Activated CD4-positive, alpha-beta memory T cell treated with anti-CD3 and anti-CD28 coated beads, Interleukin-2, amount 10 ng/mL, durations not matched to agents 7 days and 5 days (primary cell): ENCODE results near the gene ACTC1. TPM values are rescaled to one million over a fixed set of nuclear protein-coding genes. Genes with fewer than 3 reads are reported as not detected.

ENCODE experiments used
- CTCF ChIA-PET: fragments of 350-600 bp; sonication (Branson Sonifier 250); formaldehyde crosslinking; loops from one replicate; lab custom pipeline; 2021; ENCODE audit warnings: antibody characterized with exemption, inconsistent platforms; lab: Charles Lee
- POLR2A ChIA-PET: fragments of 350-600 bp; sonication (Branson Sonifier 250); formaldehyde crosslinking; loops from one replicate; lab custom pipeline; 2021; ENCODE audit warnings: antibody characterized with exemption; lab: Charles Lee
- DNase-seq: peaks from one replicate; pipeline ENCODE4 v3.0.0-alpha.2; 2020
- H3K27ac Mint-ChIP-seq: one replicate; pipeline ENCODE4 v1.8.0; 2021; ENCODE audit warnings: mild to moderate bottlenecking, mixed read lengths
- H3K27me3 Mint-ChIP-seq: one replicate; pipeline ENCODE4 v1.8.0; 2021; ENCODE audit warnings: mixed read lengths
- H3K36me3 Mint-ChIP-seq: one replicate; pipeline ENCODE4 v1.8.0; 2021; ENCODE audit warnings: low read depth, mixed read lengths
- H3K4me1 Mint-ChIP-seq: one replicate; pipeline ENCODE4 v1.8.0; 2021; ENCODE audit warnings: mixed read lengths
- H3K4me3 Mint-ChIP-seq: one replicate; pipeline ENCODE4 v1.8.0; 2021; ENCODE audit warnings: mild to moderate bottlenecking, mixed read lengths
- H3K9me3 Mint-ChIP-seq: one replicate; pipeline ENCODE4 v1.8.0; 2021; ENCODE audit warnings: mixed read lengths
- total RNA-seq, 2 experiments: library from RNA; stranded (reverse); gene quantifications; one replicate each; pipeline ENCODE4 v1.2.3, GENCODE V29; 2021

ACTC1 gene
- total RNA-seq, 2 experiments from 2014 or later = not detected

GRCh38 chr15:34793071-34793470, 2.3 kb downstream of the ACTC1 start:
- H3K27me3 Mint-ChIP-seq = peaks cover 67% of the 10 kb centered on the region
- no peaks in the 10 kb centered on the region for H3K9me3 Mint-ChIP-seq
- no peak overlapping the region for H3K4me3 Mint-ChIP-seq
- H3K36me3 Mint-ChIP-seq = no peaks in the 10 kb centered on the region
- CTCF ChIA-PET = no interaction called here
- H3K27ac Mint-ChIP-seq = no peak overlapping the region
- POLR2A ChIA-PET = no interaction called here
- DNase-seq = no peak
- no peaks in the 10 kb centered on the region for H3K4me1 Mint-ChIP-seq

- peaks cover 57% of the 10 kb centered on the region for H3K27me3 Mint-ChIP-seq
- no peak overlapping the region for H3K4me3 Mint-ChIP-seq
- H3K27ac Mint-ChIP-seq = no peak overlapping the region
- no peaks in the 10 kb centered on the region for H3K9me3 Mint-ChIP-seq
- H3K36me3 Mint-ChIP-seq = no peaks in the 10 kb centered on the region
- ChIA-PET CTCF (no interaction called here), POLR2A (no interaction called here)
- no peaks in the 10 kb centered on the region for H3K4me1 Mint-ChIP-seq
- no peak for DNase-seq
These were observed 3.6 kb downstream of the ACTC1 start for GRCh38 chr15:34791701-34792100.

- no peaks in the 10 kb centered on the region for H3K36me3 Mint-ChIP-seq
- no peak for DNase-seq
- no peaks in the 10 kb centered on the region for H3K4me1 Mint-ChIP-seq
- ChIA-PET POLR2A (no interaction called here), CTCF (no interaction called here)
- no peaks in the 10 kb centered on the region for H3K9me3 Mint-ChIP-seq
- peaks cover 45% of the 10 kb centered on the region for H3K27me3 Mint-ChIP-seq
- no peak overlapping the region for H3K27ac Mint-ChIP-seq
- no peak overlapping the region for H3K4me3 Mint-ChIP-seq
These were observed 5.2 kb downstream of the ACTC1 start for GRCh38 chr15:34790121-34790520.

DNA sequence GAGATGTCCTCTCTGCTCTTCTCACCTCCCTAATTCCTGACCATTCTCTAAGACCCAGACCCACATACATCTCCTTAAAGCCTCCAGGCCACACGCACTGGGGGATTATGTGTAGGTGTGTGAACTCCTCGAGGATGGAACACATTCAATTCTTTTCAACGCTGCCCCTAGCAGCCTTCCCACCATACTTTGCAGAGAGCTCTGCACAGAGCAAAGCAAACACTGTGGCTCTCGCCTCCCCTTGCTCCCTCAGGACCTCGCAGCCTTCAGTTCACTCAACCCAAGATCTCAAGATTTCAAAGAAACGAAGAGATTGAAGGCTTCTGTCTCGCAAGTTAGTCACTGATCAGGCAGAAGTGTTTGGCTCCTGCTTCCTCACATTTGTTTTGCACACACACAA, 6.0 kb downstream of the ACTC1 start:
- Mint-ChIP-seq H3K4me3 (no peak overlapping the region), H3K4me1 (no peaks in the 10 kb centered on the region), H3K36me3 (no peaks in the 10 kb centered on the region), H3K27me3 (peaks cover 37% of the 10 kb centered on the region), H3K27ac (no peak overlapping the region), H3K9me3 (no peaks in the 10 kb centered on the region)
- CTCF ChIA-PET = no interaction called here
- POLR2A ChIA-PET = no interaction called here
- no peak for DNase-seq

- no peak overlapping the region for H3K27ac Mint-ChIP-seq
- ChIA-PET CTCF (no interaction called here), POLR2A (no interaction called here)
- no peak for DNase-seq
- no peak overlapping the region for H3K4me3 Mint-ChIP-seq
- H3K27me3 Mint-ChIP-seq = peaks cover 26% of the 10 kb centered on the region
- no peaks in the 10 kb centered on the region for H3K4me1 Mint-ChIP-seq
- no peaks in the 10 kb centered on the region for H3K36me3 Mint-ChIP-seq
- H3K9me3 Mint-ChIP-seq = no peaks in the 10 kb centered on the region
These were observed 9.1 kb downstream of the ACTC1 start for GRCh38 chr15:34786206-34786605.

DNA sequence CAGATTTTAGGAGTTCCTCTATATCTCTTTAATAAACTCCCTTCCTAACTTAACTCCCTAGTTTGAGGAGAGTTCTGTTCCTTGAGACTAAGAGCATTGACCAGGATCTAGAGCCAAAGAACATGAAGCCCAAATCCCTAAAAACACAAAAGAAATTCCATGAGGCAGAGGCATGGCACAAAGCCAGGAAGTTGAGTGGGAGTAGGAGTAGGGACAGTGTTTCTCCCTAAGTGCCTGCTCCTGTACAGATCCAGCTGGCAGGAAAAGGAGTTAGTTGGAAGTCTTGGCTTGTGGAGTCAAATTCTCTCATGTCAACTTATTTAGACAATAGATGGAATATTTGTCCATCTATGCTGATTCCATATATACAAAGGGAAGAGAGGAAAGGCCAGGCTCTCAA, 11.4 kb downstream of the ACTC1 start:
- DNase-seq = no peak
- Mint-ChIP-seq H3K4me3 (no peak overlapping the region), H3K27ac (no peak overlapping the region), H3K27me3 (peaks cover 24% of the 10 kb centered on the region), H3K36me3 (no peaks in the 10 kb centered on the region), H3K4me1 (no peaks in the 10 kb centered on the region), H3K9me3 (no peaks in the 10 kb centered on the region)
- CTCF ChIA-PET = no interaction called here
- POLR2A ChIA-PET = no interaction called here

- Mint-ChIP-seq H3K27me3 (peaks cover 24% of the 10 kb centered on the region), H3K4me1 (no peaks in the 10 kb centered on the region), H3K9me3 (no peaks in the 10 kb centered on the region), H3K36me3 (no peaks in the 10 kb centered on the region), H3K27ac (no peak overlapping the region), H3K4me3 (no peak overlapping the region)
- POLR2A ChIA-PET = no interaction called here
- no peak for DNase-seq
- CTCF ChIA-PET = no interaction called here
These were observed 11.9 kb downstream of the ACTC1 start for GRCh38 chr15:34783431-34783830.

GRCh38 chr15:34782901-34783300, 12.4 kb downstream of the ACTC1 start:
- ChIA-PET POLR2A (no interaction called here), CTCF (no interaction called here)
- H3K27me3 Mint-ChIP-seq = peaks cover 24% of the 10 kb centered on the region
- H3K36me3 Mint-ChIP-seq = no peaks in the 10 kb centered on the region
- H3K4me1 Mint-ChIP-seq = no peaks in the 10 kb centered on the region
- DNase-seq = no peak
- H3K9me3 Mint-ChIP-seq = no peaks in the 10 kb centered on the region
- H3K27ac Mint-ChIP-seq = no peak overlapping the region
- no peak overlapping the region for H3K4me3 Mint-ChIP-seq

DNA sequence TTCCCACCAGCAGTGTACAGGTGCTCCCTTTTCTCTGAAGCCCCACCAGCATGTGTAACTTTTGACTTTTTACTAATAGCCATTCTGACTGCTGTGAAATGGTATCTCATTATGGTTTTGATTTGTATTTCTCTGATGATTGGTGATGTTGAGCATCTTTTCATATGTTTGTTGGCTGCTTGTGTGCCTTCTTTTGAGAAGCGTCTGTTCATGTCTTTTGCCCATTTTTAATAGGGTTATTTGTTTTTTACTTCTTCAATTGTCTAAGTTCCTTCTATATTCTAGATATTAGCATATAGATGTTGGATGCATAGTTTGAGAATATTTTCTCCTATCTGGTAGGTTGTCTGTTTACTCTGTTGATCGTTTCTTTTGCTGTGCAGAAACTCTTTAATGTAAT, 14.6 kb downstream of the ACTC1 start:
- Mint-ChIP-seq H3K4me1 (no peaks in the 10 kb centered on the region), H3K9me3 (no peaks in the 10 kb centered on the region), H3K4me3 (no peak overlapping the region), H3K27ac (no peak overlapping the region), H3K27me3 (peaks cover 24% of the 10 kb centered on the region), H3K36me3 (no peaks in the 10 kb centered on the region)
- DNase-seq = no peak
- CTCF ChIA-PET = no interaction called here
- POLR2A ChIA-PET = no interaction called here

DNA sequence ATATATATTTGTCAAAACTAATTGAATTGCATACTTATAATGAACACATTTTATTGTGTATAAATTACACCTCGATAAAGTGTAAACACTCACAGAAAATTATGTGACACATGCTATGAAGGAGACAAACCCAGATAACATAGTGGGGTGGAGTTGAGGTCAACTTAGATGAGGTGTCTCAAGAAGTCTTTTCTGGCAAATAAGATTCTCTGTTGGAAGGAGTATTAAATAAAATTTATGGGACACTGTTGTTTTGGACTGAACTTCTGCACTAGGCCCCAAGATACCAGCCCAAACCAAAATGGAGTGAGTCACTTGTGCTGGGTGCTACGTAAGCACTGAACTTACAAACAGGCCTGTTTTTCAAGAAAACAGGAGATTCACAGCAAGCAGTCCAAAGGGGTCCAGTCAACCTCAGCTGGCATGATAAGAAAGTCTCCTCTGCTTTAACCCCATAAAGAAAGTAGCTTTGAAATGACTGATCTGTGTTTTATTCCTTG, 18.7 kb downstream of the ACTC1 start:
- POLR2A ChIA-PET = no interaction called here
- no peak for DNase-seq
- CTCF ChIA-PET = no interaction called here
- no peak overlapping the region for H3K27ac Mint-ChIP-seq
- peaks cover 16% of the 10 kb centered on the region for H3K27me3 Mint-ChIP-seq
- H3K36me3 Mint-ChIP-seq = no peaks in the 10 kb centered on the region
- no peaks in the 10 kb centered on the region for H3K4me1 Mint-ChIP-seq
- no peaks in the 10 kb centered on the region for H3K9me3 Mint-ChIP-seq
- H3K4me3 Mint-ChIP-seq = no peak overlapping the region

- Mint-ChIP-seq H3K4me1 (no peaks in the 10 kb centered on the region), H3K27me3 (peaks cover 15% of the 10 kb centered on the region), H3K36me3 (no peaks in the 10 kb centered on the region), H3K4me3 (no peak overlapping the region), H3K9me3 (no peaks in the 10 kb centered on the region), H3K27ac (no peak overlapping the region)
- no peak for DNase-seq
- ChIA-PET CTCF (no interaction called here), POLR2A (no interaction called here)
These were observed 21.4 kb downstream of the ACTC1 start for GRCh38 chr15:34773917-34774316.

DNA sequence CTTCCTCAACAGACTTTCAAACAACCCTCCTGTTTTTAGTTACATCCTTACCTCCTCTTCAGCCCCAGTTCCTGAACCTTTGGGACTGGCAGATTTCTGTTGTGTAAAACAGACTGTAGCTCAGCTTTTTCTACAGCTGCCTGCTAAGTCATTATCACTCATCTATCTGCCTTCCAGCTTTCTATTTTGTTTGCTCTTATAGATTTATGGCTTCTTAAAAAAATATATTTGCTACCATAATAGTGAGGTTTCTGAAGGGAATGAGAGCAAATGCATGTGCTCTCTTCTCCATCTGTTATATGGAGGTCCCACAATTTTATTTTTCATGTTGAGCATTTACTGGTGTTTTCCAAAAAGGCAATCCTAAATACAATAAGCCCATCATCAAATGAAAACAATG, 22.3 kb downstream of the ACTC1 start:
- CTCF ChIA-PET = no interaction called here
- no peak for DNase-seq

GRCh38 chr15:34772312-34772711, 23.0 kb downstream of the ACTC1 start:
- POLR2A ChIA-PET = no interaction called here
- no peaks in the 10 kb centered on the region for H3K36me3 Mint-ChIP-seq
- H3K4me1 Mint-ChIP-seq = no peaks in the 10 kb centered on the region
- no peak overlapping the region for H3K27ac Mint-ChIP-seq
- H3K27me3 Mint-ChIP-seq = peaks cover 16% of the 10 kb centered on the region
- no peak for DNase-seq
- no peaks in the 10 kb centered on the region for H3K9me3 Mint-ChIP-seq
- CTCF ChIA-PET = no interaction called here
- H3K4me3 Mint-ChIP-seq = no peak overlapping the region

More for the DNA sequence above, 22.3 kb downstream of the ACTC1 start:
- Mint-ChIP-seq H3K9me3 (no peaks in the 10 kb centered on the region), H3K27ac (no peak overlapping the region), H3K4me3 (no peak overlapping the region), H3K27me3 (peaks cover 15% of the 10 kb centered on the region), H3K4me1 (no peaks in the 10 kb centered on the region), H3K36me3 (no peaks in the 10 kb centered on the region)
- POLR2A ChIA-PET = no interaction called here

GRCh38 chr15:34769711-34770110, 25.6 kb downstream of the ACTC1 start:
- H3K4me1 Mint-ChIP-seq = no peaks in the 10 kb centered on the region
- peaks cover 12% of the 10 kb centered on the region for H3K27me3 Mint-ChIP-seq
- H3K9me3 Mint-ChIP-seq = no peaks in the 10 kb centered on the region
- no peaks in the 10 kb centered on the region for H3K36me3 Mint-ChIP-seq
- ChIA-PET POLR2A (no interaction called here), CTCF (no interaction called here)
- no peak for DNase-seq
- no peak overlapping the region for H3K4me3 Mint-ChIP-seq
- H3K27ac Mint-ChIP-seq = no peak overlapping the region
